Activated CD4-positive, alpha-beta T cell treated with anti-CD3 and anti-CD28 coated beads, Interleukin-2, Interleukin-4, amounts not matched to agents 100 ng/mL and 50 ng/mL, durations not matched to agents 16 hours and 8 hours (primary cell): ENCODE measurements around the gene OR7D2.

ENCODE experiments used
- DNase-seq: peaks from one replicate; pipeline ENCODE4 v3.0.0-alpha.2; 2020; ENCODE audit warnings: low spot score

OR7D2 gene

GRCh38 chr19:9205501-9206113 lies 26.8 kb downstream of the OR7D2 start:
- peak; percentile 62 for DNase-seq

- DNase-seq, result no peak
Observed at GRCh38 chr19:9219489-9219888, 40.7 kb downstream of the OR7D2 start, which contains the start of gene OR7D4. Gene OR7D4 (minus strand): TSS chr19:9219589. CDS start chr19:9214837, 4,752 bp downstream.
